Colonic mucosa (tissue), 4 donors: ENCODE data around the gene API5. TPM values are rescaled to one million over a fixed set of nuclear protein-coding genes. Genes with fewer than 3 reads are reported as not detected.

ENCODE experiments used
- DNase-seq: peaks from one replicate; pipeline ENCODE4 v3.0.0-alpha.2; 2020
- H3K27ac ChIP-seq: fragments of 200-600 bp; one replicate; pipeline ENCODE4 v1.8.0; 2021
- H3K27me3 ChIP-seq: fragments of 200-600 bp; one replicate; pipeline ENCODE4 v1.8.0; 2021
- H3K36me3 ChIP-seq: fragments of 200-600 bp; one replicate; pipeline ENCODE4 v1.8.0; 2021
- H3K4me1 ChIP-seq: fragments of 200-600 bp; one replicate; pipeline ENCODE4 v1.8.0; 2021; ENCODE audit warnings: mild to moderate bottlenecking
- H3K4me3 ChIP-seq: fragments of 200-600 bp; one replicate; pipeline ENCODE4 v1.8.0; 2021
- H3K9ac ChIP-seq, 2 donors: one replicate each; pipeline ENCODE4 v1.7.0; 2013; ENCODE audit warnings: control low read depth in 2 of 2, low read depth in 2 of 2, low read length in 2 of 2
- H3K9me3 ChIP-seq: fragments of 200-600 bp; one replicate; pipeline ENCODE4 v1.8.0; 2021
- CTCF ChIP-seq: fragments of 200-600 bp; IDR thresholded peaks from one replicate; pipeline ENCODE4 v1.8.0; 2022; ENCODE audit warnings: antibody characterized with exemption, mild to moderate bottlenecking
- intact Hi-C: fragments of 100-400 bp; cut with DNase I; formaldehyde crosslinking; loops from one replicate; pipeline ENCODE4 v1.14.1; 2022
- total RNA-seq, 2 donors: library from RNA; stranded (reverse); fragmentation: NEBNext Ultra II Directional in 1 of 2; extraction: Animal tissue kit (Norgen Biotek cat#: 25700) in 1 of 2; gene quantifications; one replicate each; pipeline ENCODE4 v1.2.1, GENCODE V29; 2021
- donor health status: healthy.
- donor health status: DM: no; HTN: no; CAD: no.
- donor health status: DM: no; HTN: no; CAD: no.

The API5 gene
- total RNA-seq, 2 donors from 2014 or later, result 86.4 to 98.0 TPM

- no peak overlapping the region for H3K9ac ChIP-seq
- no peak for TF ChIP-seq CTCF
- intact Hi-C loops, result no loop called here
Measured at GRCh38 chr11:43278193-43278956, 33.4 kb upstream of the API5 start.

GRCh38 chr11:43282607-43283440, 29.0 kb upstream of the API5 start:
- TF ChIP-seq CTCF, result peak; percentile 85
- H3K36me3 ChIP-seq, result no peaks in the 10 kb centered on the region

More at GRCh38 chr11:43278193-43278956, 33.4 kb upstream of the API5 start:
- Histone ChIP-seq H3K4me1 (no peaks in the 10 kb centered on the region), H3K27me3 (no peaks in the 10 kb centered on the region), H3K27ac (no peak overlapping the region), H3K9me3 (no peaks in the 10 kb centered on the region), H3K4me3 (no peak overlapping the region), H3K36me3 (no peaks in the 10 kb centered on the region)
- no peak for DNase-seq

GRCh38 chr11:43285826-43286225, 26.0 kb upstream of the API5 start:
- DNase-seq, result no peak
- Histone ChIP-seq H3K9ac (no peak overlapping the region), H3K27me3 (no peaks in the 10 kb centered on the region), H3K36me3 (no peaks in the 10 kb centered on the region), H3K9me3 (no peaks in the 10 kb centered on the region), H3K4me3 (no peak overlapping the region), H3K27ac (no peak overlapping the region), H3K4me1 (no peaks in the 10 kb centered on the region)
- intact Hi-C loops, result loop anchor here (10.0 kb wide), 1 partner anchor 1821 kb away; no protein-coding TSS in a partner anchor
- no peak for TF ChIP-seq CTCF

More at GRCh38 chr11:43282607-43283440, 29.0 kb upstream of the API5 start:
- intact Hi-C loops, result loop anchor here (5.0 to 10.0 kb wide), 2 partner anchors 511 to 1818 kb away; no protein-coding TSS in a partner anchor
- Histone ChIP-seq H3K4me3 (no peak overlapping the region), H3K9ac (no peak overlapping the region), H3K9me3 (no peaks in the 10 kb centered on the region), H3K27ac (no peak overlapping the region), H3K4me1 (no peaks in the 10 kb centered on the region), H3K27me3 (no peaks in the 10 kb centered on the region)
- DNase-seq, result no peak

- Histone ChIP-seq H3K4me3 (no peak overlapping the region), H3K9me3 (no peaks in the 10 kb centered on the region), H3K36me3 (no peaks in the 10 kb centered on the region), H3K27me3 (no peaks in the 10 kb centered on the region), H3K27ac (no peak overlapping the region), H3K9ac (no peak overlapping the region), H3K4me1 (no peaks in the 10 kb centered on the region)
- no peak for DNase-seq
- TF ChIP-seq CTCF, result no peak
- intact Hi-C loops, result loop anchor here (10.0 kb wide), 1 partner anchor 1825 kb away; no protein-coding TSS in a partner anchor
Measured at GRCh38 chr11:43289368-43289767, 22.4 kb upstream of the API5 start.

GRCh38 chr11:43298397-43298796, 13.4 kb upstream of the API5 start:
- H3K4me3 ChIP-seq, result no peak overlapping the region
- intact Hi-C loops, result no loop called here
- H3K36me3 ChIP-seq, result no peaks in the 10 kb centered on the region
- H3K4me1 ChIP-seq, result no peaks in the 10 kb centered on the region
- TF ChIP-seq CTCF, result no peak
- H3K27ac ChIP-seq, result no peak overlapping the region
- no peak overlapping the region for H3K9ac ChIP-seq
- H3K9me3 ChIP-seq, result no peaks in the 10 kb centered on the region
- DNase-seq, result no peak
- no peaks in the 10 kb centered on the region for H3K27me3 ChIP-seq
